ENCODE measurements around the gene TRIM56.
"Not testable (repeated sequence)": the region's sequence is repeated elsewhere in the genome, so short reads cannot be mapped to it uniquely, and the experiment has no call there.

The TRIM56 gene

DNA sequence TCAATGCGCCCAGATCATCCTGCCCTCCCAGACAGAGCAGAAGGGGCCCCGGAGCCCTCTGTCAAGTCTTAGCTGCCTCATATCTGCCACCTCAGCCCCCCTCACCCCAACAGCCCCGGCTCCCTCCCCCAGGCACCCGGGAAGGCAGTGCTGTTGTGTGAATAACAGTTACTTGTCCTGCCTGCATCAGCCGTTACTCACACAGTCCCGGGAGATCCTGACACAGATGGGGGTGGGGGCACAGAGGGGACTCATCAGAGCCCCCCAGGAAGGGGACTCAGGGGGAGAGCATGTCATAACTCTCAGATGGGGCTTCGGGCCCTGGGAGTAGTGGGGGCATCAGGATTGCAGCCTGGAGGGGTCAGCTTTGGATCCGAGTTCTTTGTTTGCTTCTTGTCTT is 29.2 kb downstream of the TRIM56 start:
- no peak for DNase-seq

DNA sequence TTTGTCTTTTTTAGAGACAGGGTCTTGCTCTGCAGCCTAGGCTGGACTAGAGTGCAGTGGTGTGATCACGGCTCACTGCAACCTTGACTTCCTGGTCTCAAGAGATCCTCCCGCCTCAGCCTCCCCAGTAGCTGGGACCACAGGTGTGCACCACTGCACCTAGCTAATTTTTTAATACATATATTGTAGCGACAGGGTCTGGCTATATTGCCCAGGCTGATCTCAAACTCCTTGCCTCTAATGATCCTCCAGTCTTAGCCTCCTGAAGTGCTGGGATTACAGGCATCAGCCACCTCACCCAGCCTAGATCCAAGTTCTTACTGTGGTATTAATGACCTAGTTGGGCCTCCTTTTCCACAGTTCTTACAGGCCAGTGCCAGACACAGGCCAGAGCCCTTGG is 29.9 kb downstream of the TRIM56 start:
- no peak for DNase-seq

DNA sequence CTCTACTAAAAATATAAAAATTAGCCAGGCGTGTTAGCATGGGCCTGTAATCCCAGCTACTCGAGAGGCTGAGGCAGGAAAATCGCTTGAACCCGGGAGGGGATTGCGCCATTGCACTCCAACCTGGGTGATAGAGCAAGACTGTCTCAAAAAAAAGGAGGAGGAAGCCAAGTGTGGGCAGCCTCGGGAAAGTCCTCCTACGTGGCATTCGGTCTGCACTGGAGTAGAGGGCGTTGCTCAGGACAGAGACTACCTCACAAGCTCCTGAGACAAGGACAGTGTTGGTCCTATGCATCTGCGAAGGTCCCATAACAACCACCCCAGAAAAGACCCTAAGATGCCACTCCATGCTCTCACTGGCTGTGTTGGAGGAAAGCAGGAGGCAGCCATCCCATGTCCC is 31.6 kb downstream of the TRIM56 start:
- DNase-seq, result no peak

DNA sequence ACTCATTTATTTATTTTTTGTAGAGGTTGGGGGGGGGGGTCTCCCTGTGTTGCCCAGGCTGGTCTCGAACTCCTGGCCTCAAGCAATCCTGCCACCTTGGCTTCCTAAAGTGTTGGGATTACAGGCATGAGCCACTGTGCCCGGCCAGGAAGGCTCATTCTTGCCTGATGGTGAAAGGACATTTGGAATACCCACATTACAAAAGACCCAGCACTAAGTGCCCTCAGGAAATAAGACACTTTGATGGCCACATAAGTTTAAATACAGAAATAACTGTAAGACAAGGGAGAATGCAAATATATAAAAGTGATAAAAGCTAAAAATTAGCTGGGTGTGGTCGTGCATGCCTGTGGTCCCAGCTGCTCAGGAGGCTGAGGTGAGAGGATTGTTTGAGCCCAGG is 33.6 kb downstream of the TRIM56 start:
- no peak for DNase-seq

DNA sequence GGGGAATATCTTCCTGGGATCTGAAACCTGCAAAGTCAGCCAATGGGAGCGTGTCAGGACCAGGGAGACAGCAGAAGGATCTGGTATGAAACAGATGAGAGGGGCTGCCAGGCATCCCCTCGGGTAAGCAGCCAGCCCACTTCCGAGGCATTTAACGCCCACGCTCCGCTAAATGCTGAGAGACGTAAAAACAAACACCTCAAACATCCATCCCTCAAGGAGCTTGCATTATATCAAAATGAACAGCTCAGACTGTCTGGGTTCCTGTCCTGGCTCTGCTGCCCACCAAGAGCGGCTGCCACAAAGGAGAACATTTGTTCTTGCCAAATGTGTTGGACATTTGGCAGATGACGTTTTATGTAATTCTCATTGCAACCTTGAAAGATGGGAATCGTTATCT is 34.6 kb downstream of the TRIM56 start:
- DNase-seq, result no peak

DNA sequence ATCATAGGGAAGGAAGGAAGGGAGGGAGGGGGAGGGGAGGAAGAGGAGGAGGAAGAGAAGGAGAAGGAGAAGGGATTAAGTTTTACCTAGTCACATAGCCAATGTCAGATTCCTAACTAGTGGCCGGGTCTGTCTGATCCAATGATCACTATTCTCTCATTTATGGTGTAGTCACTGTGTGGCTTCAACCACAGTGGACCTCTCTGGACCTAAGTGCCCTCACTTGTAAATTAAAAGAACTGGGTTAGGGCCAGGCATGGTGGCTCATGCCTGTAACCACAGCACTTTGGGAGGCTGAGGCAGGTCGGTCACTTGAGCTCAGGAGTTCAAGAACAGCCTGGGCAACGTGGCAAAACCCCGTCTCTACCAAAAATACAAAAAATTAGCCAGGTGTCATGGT is 35.0 kb downstream of the TRIM56 start:
- no peak for DNase-seq

DNA sequence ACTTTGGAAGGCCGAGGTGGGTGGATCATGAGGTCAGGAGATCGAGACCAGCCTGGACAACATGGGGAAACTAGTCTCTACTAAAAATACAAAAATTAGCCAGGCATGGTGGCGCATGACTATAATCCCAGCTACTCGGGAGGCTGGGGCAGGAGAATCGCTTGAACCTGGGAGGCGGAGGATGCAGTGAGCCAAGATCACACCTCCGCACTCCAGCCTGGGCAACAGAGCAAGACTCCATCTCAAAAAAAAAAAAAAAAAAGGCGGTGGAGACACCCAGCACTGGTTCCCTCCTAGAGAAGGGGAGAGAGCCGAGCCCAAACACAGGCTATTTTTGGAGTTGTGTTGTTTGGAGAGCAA is 36.3 kb downstream of the TRIM56 start:
- not testable (repeated sequence) for DNase-seq

DNA sequence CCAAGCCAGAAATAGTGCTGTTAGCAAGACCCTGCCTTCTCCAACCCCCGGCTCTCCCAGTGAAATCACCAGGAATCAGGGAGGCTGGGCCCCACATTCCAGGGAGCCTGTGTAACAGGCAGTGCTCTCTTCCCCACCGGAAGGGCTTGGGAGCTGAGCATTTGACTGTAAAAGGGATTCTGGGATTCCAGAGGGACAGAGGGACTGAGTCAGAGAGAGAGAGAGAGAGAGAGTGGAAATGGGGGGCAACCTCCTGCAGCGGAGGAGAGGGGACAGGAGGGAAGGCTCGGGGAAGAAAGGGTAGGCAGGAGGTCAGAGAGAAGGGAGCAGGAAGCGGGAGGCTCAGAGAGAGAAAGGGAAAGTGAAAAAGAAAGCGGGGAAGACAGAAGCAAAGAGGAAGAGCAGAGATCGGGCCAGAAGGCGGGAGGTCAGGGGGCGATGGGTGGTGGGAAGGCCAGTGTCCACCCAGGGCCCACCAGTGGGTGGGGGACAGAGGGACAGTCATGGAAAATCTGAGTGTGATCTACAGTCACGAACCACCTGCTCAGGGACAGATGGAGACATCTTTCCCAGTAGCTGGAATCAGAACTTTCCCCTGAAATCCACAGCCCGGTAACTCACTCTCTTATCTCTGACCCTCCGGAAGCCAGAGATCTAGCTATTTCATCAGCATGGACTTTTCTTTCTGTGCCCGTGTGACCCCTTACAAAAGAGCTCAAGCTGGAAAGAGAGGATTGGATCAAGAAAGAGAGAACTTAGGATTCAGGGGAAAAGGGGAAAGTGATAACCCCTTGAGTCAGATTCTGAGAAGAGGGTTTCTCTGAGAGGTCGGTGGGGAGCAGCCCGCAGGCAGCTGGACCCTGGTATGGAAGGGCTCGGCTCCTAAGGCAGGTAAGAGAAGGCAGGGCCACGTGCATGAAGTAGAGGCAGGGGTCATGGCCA is 37.0 kb downstream of the TRIM56 start:
- DNase-seq, result no peak

DNA sequence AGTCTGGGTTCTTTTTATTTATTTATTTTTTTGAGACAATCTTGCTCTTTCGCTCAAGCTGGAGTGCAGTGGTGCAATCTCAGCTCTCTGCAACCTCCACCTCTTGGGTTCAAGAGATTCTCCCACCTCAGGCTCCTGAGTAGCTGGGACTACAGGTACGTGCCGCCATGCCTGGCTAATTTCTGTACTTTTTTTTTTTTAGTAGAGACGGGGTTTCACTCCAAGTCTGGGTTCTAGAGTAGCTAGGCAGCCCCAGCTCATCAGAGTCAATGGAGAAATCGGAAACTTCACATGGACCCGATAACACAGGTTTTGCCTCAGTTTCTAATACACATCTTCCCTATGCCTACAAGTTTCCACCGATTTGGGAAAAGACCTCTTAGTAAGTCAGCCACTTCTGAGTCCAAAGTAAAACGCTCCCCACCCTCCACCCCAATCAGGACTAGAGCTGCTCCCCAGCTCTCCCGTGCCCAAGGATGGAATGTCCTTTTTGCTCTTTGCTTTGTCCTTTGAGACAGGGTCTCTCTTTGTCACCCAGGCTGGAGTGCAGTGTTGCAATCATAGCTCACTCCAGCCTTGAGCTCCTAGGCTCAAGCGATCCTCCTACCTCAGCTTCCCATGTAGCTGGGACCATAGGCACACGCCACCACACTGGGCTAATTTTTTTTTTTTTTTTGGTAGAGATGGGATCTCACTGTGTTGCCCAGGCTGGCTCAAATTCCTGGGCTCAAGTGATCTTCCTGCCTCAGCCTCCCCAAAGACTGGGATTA is 37.8 kb downstream of the TRIM56 start:
- DNase-seq, result no peak

DNA sequence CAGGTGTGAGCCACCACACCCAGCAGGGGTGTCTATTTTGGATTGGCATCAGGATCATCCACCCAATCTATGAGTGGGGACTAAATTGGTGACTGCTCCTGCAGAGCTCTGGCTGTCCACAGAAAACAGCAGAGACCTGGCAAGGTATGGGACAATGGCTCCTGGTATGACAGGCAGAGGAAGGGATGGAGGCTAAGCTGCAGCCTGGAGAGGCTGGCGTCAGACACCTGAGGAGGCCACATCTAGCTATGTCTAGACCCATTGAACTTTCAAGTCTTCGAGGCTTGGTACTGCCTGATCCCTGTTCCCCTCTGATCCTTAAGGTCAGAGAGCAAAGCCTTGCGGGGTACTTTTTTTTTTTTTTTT is 38.4 kb downstream of the TRIM56 start:
- DNase-seq, result no peak

DNA sequence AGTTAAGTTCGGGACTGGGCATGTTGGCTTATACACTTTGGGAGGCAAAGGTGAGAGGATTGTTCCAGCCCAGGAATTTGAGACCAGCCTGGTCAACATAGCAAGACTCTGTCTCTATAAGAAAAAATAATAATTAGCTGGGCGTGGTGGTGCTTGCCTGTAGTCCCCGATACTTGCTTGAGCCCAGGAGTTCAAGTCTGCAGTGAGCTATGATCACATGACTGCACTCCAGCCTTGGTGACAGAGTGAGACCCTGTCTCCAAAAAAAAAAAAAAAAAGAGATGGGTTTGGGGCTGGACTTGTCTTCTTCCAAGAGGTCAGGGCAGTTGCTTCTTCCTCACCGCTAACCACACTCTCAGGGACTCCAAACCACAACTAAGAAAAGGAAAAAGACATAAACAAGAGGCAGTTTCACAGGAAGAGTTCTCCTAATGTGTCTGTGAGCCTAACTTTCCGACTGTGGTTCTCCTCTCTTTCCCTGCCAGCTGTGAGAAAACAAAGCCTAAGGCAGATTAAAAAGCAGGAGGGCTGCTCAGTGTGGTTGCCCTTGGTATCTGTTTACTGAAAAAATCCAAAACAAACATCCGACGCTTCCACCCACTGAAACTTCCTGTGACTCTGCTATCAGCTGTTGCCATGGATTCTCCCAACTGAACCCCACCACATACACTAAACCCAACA is 39.2 kb downstream of the TRIM56 start:
- DNase-seq, result no peak

DNA sequence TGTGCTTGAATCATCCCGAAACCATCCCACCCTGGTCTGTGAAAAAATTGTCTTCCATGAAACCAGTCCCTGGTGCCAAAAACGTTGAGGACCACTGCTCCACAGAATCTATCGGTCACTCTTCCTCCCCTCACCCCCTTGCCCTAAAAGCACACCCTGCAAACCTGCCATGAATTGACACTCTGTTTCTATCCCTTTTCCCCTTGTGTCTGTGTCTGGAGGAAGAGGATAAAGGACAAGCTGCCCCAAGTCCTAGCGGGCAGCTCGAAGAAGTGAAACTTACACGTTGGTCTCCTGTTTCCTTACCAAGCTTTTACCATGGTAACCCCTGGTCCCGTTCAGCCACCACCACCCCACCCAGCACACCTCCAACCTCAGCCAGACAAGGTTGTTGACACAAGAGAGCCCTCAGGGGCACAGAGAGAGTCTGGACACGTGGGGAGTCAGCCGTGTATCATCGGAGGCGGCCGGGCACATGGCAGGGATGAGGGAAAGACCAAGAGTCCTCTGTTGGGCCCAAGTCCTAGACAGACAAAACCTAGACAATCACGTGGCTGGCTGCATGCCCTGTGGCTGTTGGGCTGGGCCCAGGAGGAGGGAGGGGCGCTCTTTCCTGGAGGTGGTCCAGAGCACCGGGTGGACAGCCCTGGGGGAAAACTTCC is 40.8 kb downstream of the TRIM56 start:
- no peak for DNase-seq

DNA sequence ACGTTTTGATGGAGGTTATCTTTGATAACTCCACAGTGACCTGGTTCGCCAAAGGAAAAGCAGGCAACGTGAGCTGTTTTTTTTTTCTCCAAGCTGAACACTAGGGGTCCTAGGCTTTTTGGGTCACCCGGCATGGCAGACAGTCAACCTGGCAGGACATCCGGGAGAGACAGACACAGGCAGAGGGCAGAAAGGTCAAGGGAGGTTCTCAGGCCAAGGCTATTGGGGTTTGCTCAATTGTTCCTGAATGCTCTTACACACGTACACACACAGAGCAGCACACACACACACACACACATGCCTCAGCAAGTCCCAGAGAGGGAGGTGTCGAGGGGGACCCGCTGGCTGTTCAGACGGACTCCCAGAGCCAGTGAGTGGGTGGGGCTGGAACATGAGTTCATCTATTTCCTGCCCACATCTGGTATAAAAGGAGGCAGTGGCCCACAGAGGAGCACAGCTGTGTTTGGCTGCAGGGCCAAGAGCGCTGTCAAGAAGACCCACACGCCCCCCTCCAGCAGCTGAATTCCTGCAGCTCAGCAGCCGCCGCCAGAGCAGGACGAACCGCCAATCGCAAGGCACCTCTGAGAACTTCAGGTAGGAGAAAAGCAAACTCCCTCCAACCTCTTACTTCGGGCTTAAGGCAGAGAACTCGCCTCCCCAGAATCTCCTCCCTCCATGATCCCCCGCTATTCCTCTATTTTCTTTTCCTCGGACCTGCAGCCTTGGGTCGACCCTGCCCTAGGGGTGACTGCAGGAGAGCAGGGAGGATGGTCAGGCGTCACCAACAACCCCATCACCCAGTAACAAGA is 41.6 kb downstream of the TRIM56 start, which contains the start of gene SERPINE1:
Gene SERPINE1, plus strand, starts transcription at position 454 of the 809 bp plus-strand sequence. CDS start 1,290 bp downstream, outside the sequence.
- DNase-seq, result peak; percentile 24

DNA sequence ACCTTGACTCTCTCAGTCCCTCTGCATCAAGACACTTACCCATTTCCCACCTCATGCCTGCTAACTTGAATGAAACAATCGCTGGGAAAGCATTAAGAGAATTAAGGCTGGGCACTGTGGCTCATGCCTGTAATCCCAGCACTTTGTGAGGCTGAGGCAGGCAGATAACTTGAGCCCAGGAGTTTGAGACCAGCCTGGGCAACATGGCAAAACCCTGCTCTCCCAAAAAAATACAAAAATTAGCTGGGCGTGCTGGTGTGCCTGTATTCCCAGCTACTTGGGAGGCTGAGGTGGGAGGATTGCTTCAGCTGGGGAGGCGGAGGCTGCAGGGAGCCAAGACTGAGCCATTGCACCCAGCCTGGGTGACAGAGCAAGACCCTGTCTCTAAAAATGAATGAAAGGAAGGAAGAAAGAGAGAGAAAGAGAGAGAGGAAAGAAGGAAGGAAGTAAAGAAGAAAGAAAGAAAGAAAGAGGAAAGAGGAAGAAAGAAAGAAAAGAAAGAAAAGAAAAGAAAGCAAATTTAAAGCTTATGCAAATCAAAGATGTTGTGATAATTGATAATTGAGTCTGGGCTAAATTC is 42.3 kb downstream of the TRIM56 start:
- no peak for DNase-seq

DNA sequence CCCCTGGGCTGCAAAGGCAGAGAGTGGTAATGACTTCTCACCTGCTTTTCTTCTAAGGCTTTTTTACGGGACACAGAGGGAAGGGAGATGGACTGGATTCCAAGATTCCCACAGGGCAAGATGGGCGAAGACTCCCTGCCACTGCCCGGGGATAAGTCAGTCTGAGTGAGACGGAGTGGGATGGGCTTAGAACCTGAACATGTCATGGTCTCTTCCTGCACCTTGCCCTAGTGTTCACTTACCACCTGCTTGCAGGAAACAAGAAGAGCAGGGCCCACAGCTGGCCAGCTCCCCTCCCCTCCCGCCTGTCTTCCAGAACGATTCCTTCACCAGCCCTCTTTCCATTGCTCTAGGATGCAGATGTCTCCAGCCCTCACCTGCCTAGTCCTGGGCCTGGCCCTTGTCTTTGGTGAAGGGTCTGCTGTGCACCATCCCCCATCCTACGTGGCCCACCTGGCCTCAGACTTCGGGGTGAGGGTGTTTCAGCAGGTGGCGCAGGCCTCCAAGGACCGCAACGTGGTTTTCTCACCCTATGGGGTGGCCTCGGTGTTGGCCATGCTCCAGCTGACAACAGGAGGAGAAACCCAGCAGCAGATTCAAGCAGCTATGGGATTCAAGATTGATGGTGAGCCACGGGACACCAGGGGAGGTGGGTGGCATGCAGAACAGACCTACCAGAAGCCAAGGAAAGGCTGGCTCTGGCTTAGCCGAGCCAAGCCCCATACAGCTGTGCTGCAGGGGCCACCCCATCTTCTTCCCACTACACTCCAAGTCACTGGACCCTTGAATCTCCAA is 43.0 kb downstream of the TRIM56 start:
- no peak for DNase-seq

DNA sequence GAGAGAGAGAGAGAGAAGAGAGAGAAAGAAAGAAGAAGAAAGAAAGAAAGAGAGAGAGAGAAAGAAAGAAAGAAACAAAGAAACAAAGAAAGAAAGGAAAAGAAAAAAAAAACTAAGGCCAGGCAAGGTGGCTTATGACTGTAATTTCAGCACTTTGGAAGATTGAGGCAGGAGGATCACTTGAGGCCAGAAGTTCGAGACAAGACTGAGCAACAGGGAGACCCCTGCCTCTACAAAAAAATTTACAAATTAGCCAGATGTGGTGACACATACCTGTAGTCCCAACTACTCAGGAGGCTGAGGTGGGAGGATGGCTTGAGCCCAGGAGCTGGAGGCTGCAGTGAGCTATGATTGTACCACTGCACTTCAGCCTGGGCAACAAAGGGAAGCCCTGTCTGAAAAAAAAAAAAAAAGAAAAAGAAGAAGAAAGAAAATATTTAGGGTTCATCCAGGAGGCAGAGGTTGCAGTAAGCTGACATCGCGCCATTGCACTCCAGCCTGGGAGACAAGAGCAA is 44.4 kb downstream of the TRIM56 start:
- no peak for DNase-seq

DNA sequence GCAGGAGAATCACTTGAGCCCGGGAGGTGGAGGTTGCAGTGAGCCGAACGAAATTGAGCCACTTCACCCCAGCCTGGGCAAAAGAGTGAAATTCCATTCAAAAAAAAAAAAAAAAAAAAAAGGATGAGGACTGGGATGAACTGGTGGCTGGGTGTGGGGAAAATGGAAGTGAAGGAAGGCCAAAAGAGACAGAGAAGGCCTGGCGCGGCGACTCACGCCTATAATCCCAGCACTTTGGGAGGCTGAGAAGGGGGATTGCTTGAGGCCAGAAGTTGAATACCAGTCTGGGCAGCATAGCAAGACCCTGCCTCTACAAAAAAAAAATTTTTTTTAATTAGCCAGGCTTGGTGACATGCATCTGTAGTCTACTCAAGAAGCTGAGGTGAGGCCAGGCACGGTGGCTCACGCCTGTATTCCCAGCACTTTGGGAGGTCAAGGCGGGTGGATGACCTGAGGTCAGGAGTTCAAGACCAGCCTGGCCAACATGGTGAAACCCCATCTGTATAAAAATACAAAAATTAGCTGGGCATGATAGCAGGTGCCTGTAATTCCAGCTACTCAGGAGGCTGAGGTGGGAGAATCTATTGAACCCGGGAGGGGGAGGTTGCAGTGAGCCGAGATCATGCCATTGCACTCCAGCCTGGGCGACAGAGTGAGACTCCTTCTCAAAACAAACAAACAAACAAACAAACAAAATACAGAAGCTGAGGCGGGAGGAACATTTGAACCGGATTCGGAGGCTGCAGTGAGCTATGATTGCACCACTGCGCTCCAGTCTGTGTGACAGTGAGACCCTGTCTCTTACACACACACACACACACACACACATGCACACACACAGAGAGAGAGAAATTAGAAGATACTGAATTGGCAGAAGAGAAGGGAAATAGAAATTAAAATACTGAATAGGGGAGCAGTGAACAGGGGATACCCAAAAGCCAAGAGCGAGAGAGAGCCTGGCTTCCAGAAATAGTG is 47.6 kb downstream of the TRIM56 start:
- DNase-seq, result not testable (repeated sequence)

DNA sequence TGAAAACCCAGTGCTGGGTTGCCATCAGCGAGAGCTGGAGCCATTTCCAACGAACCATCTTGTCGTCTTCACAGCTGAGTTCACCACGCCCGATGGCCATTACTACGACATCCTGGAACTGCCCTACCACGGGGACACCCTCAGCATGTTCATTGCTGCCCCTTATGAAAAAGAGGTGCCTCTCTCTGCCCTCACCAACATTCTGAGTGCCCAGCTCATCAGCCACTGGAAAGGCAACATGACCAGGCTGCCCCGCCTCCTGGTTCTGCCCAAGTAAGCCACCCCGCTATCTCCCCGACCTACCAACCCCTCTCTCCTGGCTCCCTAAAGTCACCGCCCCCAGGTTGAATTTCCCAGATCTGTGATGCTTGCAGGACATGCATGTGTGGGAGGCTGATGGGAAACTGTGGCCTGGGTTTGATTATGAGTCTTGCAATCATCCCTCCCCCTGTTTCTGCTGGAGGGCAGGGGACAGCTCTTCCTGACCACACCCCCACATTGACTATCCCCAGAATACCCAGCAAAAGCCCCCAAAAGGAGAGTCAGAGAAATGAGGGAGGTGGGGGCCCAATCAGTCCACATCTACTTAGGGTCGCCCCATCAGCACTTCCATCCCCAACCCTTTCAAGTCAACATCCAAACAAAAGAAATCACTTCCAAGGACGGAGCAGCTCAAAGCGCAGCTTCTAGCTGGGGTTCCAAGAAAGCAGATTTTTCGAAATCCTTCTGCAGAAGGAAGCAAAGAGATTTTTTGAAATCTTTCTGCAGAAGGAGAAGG is 48.5 kb downstream of the TRIM56 start:
- no peak for DNase-seq
